Activated CD8-positive, alpha-beta T cell treated with anti-CD3 and anti-CD28 coated beads for 36 hours (primary cell): Measurements from ENCODE around the gene TTC39B. TPM values are rescaled to one million over a fixed set of nuclear protein-coding genes. Genes with fewer than 3 reads are reported as not detected.
A peak's percentile ranks its signal among the peaks of the same experiment; 100 is the strongest.

Source experiments
- ATAC-seq: fragments of 200-7000 bp; cut with Tn5 transposase; one replicate; pipeline ENCODE4 v1.10.0; 2021; ENCODE audit warnings: mild to moderate bottlenecking, moderate library complexity
- CTCF ChIA-PET: fragments of 350-600 bp; sonication (Branson Sonifier 250); formaldehyde crosslinking; loops from one replicate; lab custom pipeline; 2021; ENCODE audit warnings: antibody characterized with exemption; lab: Charles Lee
- POLR2A ChIA-PET: fragments of 350-600 bp; sonication (Branson Sonifier 250); formaldehyde crosslinking; loops from one replicate; lab custom pipeline; 2021; ENCODE audit warnings: antibody characterized with exemption; lab: Charles Lee
- DNase-seq: peaks from one replicate; pipeline ENCODE4 v3.0.0-alpha.2; 2020
- H3K27ac Mint-ChIP-seq: one replicate; pipeline ENCODE4 v1.8.0; 2021; ENCODE audit warnings: mild to moderate bottlenecking, mixed read lengths
- H3K27me3 Mint-ChIP-seq: one replicate; pipeline ENCODE4 v1.8.0; 2021; ENCODE audit warnings: mixed read lengths
- H3K36me3 Mint-ChIP-seq: one replicate; pipeline ENCODE4 v1.8.0; 2021; ENCODE audit warnings: low read depth, mixed read lengths
- H3K4me1 Mint-ChIP-seq: one replicate; pipeline ENCODE4 v1.8.0; 2021; ENCODE audit warnings: low read depth, mixed read lengths
- H3K4me3 Mint-ChIP-seq: one replicate; pipeline ENCODE4 v1.8.0; 2021; ENCODE audit warnings: mild to moderate bottlenecking, moderate library complexity, mixed read lengths
- H3K9me3 Mint-ChIP-seq: one replicate; pipeline ENCODE4 v1.8.0; 2021; ENCODE audit warnings: mixed read lengths
- intact Hi-C: fragments of 100-400 bp; cut with micrococcal nuclease; formaldehyde crosslinking; loops from one replicate; pipeline ENCODE4 v1.10.0; 2022
- total RNA-seq, 2 experiments: library from RNA; stranded (reverse); gene quantifications; one replicate each; pipeline ENCODE4 v1.2.3, GENCODE V29; 2021
- TF ChIP-seq, protein P1 (sequence below): fragments of 200-600 bp; IDR thresholded peaks from one replicate; pipeline ENCODE4 v1.8.0; 2022; ENCODE audit warnings: antibody characterized with exemption, mild to moderate bottlenecking

Gene TTC39B
- total RNA-seq, 2 experiments from 2014 or later: 17.8 to 18.5 TPM

DNA sequence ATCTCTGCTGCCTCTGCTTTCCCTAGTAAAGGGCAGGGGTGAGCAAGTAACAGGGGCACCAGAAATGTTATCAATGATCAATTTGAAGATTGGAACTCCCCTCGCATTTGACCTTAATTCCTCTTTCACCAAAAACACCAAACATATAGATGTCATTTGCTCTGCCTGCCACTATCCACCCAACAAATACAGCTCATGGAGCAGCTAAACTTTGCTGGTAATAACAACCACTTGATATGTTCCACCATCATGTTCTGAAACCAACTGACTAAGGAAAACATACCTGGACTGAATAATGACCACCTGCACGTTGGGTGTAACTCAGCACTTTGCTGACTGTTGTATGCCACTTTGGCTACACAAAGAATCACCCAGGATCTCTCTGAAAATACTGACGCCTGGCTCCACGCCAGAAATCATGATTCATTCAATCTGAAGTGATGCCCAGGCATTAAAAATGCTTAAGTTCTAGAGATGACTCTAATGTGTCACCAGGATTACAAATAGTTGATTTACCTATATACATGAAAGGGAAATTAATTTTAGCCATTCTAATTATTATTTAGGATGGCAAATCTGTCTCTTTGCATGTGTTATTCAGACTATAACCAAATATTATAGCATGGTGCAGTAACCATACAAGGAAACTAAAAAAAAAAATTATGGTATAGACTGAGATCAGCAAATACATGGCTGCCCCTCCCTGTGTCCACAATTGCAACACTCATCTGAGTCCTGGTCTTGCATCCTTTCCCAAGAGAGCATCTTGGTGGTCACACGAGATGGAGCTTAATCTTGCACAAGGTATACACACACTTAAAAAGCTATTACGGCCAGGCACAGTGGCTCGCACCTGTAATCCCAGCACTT, 43.1 kb upstream of the TTC39B start:
- Mint-ChIP-seq H3K27me3 (no peaks in the 10 kb centered on the region), H3K4me3 (no peak overlapping the region), H3K27ac (no peak overlapping the region), H3K4me1 (peaks cover 15% of the 10 kb centered on the region), H3K36me3 (no peaks in the 10 kb centered on the region), H3K9me3 (no peaks in the 10 kb centered on the region)
- ATAC-seq (peak; percentile 24), DNase-seq (peak; percentile 43)
- TF ChIP-seq, protein P1, sequence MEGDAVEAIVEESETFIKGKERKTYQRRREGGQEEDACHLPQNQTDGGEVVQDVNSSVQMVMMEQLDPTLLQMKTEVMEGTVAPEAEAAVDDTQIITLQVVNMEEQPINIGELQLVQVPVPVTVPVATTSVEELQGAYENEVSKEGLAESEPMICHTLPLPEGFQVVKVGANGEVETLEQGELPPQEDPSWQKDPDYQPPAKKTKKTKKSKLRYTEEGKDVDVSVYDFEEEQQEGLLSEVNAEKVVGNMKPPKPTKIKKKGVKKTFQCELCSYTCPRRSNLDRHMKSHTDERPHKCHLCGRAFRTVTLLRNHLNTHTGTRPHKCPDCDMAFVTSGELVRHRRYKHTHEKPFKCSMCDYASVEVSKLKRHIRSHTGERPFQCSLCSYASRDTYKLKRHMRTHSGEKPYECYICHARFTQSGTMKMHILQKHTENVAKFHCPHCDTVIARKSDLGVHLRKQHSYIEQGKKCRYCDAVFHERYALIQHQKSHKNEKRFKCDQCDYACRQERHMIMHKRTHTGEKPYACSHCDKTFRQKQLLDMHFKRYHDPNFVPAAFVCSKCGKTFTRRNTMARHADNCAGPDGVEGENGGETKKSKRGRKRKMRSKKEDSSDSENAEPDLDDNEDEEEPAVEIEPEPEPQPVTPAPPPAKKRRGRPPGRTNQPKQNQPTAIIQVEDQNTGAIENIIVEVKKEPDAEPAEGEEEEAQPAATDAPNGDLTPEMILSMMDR: no peak
- intact Hi-C loops: no loop called here
- ChIA-PET POLR2A (interaction anchor here (0.6 kb wide), 1 partner anchor 140 kb away, joined by 3 read pairs; no protein-coding TSS in a partner anchor), CTCF (interaction anchor here (0.8 to 1.3 kb wide), 2 partner anchors 14 to 257 kb away, joined by 3 read pairs; no protein-coding TSS in a partner anchor)

DNA sequence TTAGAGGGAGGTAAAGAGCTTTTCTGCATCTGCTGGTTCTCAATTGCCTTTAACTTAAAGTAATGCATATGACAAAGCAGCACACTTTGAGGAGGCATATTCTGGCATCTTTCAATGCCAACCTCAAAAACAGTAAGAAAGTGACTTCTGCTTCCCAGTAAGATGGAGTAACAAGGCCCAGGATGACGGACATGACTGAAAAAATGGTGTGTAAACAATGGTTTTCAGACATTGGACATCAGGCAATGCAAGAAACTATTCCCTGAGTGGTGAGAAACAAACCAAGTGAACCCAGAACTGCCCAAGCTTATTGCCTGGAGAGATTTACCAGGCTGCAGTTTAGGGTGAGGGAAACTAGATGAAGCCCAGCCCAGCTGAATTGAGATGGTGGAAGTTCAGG, 39.8 kb upstream of the TTC39B start:
- Mint-ChIP-seq H3K27ac (no peak overlapping the region), H3K9me3 (no peaks in the 10 kb centered on the region)
- ATAC-seq: no peak

DNA sequence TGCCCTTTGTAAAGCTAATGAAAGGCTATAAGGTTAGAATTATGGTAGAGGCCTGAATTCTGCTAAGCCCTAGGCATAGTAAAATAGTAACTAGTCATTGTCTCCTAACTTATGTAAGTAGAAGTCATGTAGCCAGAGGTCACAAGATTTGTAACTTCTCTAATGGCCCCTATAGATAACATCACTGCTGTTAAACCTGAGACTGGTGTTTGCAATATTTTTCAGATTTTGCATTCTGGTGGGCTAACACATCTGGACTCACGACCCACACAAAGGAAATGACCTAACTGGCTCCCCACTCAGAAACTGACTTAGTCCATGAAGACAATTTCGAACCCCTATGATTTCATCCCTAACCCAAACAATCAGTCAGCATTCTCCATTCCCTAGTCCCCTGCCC, 37.2 kb upstream of the TTC39B start:
- no peak overlapping the region for H3K4me3 Mint-ChIP-seq
- peaks cover 2% of the 10 kb centered on the region for H3K9me3 Mint-ChIP-seq
- CTCF ChIA-PET: interaction anchor here (1.5 kb wide), 1 partner anchor 9 kb away, joined by 3 read pairs; no protein-coding TSS in a partner anchor
- ATAC-seq: no peak
- H3K27me3 Mint-ChIP-seq: no peaks in the 10 kb centered on the region
- H3K4me1 Mint-ChIP-seq: no peaks in the 10 kb centered on the region
- POLR2A ChIA-PET: no interaction called here
- intact Hi-C loops: no loop called here
- DNase-seq: no peak
- H3K36me3 Mint-ChIP-seq: no peaks in the 10 kb centered on the region
- TF ChIP-seq, protein P1: no peak
- no peak overlapping the region for H3K27ac Mint-ChIP-seq

More for the DNA sequence above, 39.8 kb upstream of the TTC39B start:
- Mint-ChIP-seq H3K27me3 (no peaks in the 10 kb centered on the region), H3K4me3 (no peak overlapping the region), H3K4me1 (peaks cover 7% of the 10 kb centered on the region), H3K36me3 (no peaks in the 10 kb centered on the region)
- DNase-seq: no peak
- TF ChIP-seq, protein P1: no peak
- POLR2A ChIA-PET: no interaction called here
- CTCF ChIA-PET: no interaction called here
- intact Hi-C loops: no loop called here

DNA sequence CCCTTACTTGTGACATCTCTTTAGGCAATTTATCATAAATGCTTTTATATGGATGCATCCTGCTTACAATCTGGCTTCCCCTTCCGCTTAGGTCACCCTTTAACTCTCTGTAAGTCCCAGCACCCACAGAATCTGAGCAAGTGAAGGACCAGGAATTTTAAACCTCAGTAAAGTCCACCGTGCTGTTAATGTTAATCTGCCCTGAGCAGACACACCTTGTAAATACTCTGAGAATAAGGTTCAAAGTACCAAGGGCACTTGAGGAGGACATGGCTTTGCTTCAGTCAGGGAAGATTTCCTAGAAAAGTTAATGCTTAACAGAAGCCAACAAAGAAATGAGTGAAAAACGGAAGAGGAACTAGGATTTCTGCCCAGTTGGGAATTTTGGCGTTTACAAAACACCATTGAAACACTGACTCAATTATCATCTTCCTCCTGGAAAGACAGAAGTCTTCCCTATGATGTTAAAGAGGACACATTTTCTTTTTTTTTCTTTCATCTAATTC, 26.4 kb upstream of the TTC39B start:
- ATAC-seq (no peak), DNase-seq (no peak)
- no peaks in the 10 kb centered on the region for H3K36me3 Mint-ChIP-seq
- no peak overlapping the region for H3K27ac Mint-ChIP-seq
- intact Hi-C loops: no loop called here
- TF ChIP-seq, protein P1: no peak
- CTCF ChIA-PET: interaction anchor here (1.0 to 1.2 kb wide), 2 partner anchors 8 to 273 kb away, joined by 3 read pairs; no protein-coding TSS in a partner anchor
- no peaks in the 10 kb centered on the region for H3K9me3 Mint-ChIP-seq
- no peaks in the 10 kb centered on the region for H3K27me3 Mint-ChIP-seq
- POLR2A ChIA-PET: no interaction called here
- no peaks in the 10 kb centered on the region for H3K4me1 Mint-ChIP-seq
- H3K4me3 Mint-ChIP-seq: no peak overlapping the region

DNA sequence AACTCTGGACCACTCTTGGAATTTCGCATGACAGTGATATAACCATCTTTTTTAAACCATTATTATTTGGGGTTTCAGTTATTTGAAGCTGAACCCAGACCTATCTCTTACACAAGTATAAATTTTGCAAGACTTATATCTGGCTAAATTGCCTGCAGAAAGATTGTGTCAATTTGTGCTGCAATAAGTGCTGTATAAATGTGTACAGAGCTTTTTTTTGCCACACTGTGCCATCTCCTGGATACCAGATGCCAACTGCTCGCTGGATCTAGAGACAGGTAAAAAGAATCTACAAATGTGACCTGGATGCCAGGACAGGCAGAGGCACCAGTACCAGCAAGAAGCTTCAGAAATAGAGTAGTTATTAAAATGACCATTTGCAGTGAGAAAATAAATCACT, 25.9 kb upstream of the TTC39B start:
- ATAC-seq (no peak), DNase-seq (no peak)
- ChIA-PET POLR2A (interaction anchor here (1.3 kb wide), 1 partner anchor 114 kb away, joined by 3 read pairs; no protein-coding TSS in a partner anchor), CTCF (interaction anchor here (0.5 to 1.2 kb wide), 3 partner anchors 9 to 274 kb away, joined by 3 read pairs; no protein-coding TSS in a partner anchor)
- H3K9me3 Mint-ChIP-seq: no peaks in the 10 kb centered on the region
- intact Hi-C loops: no loop called here
- no peak overlapping the region for H3K27ac Mint-ChIP-seq
- no peak overlapping the region for H3K4me3 Mint-ChIP-seq
- H3K27me3 Mint-ChIP-seq: no peaks in the 10 kb centered on the region
- no peaks in the 10 kb centered on the region for H3K4me1 Mint-ChIP-seq
- H3K36me3 Mint-ChIP-seq: no peaks in the 10 kb centered on the region
- TF ChIP-seq, protein P1: no peak
